ENCODE results near the gene ZNF462.
"Not testable (repeated sequence)": the region's sequence is repeated elsewhere in the genome, so short reads cannot be mapped to it uniquely, and the experiment has no call there.

ZNF462 gene

GRCh38 chr9:106887066-106887465 is 24.1 kb downstream of the ZNF462 start:
- DNase-seq = no peak

- no peak for DNase-seq
Measured at GRCh38 chr9:106889061-106889590, 26.2 kb downstream of the ZNF462 start.

- DNase-seq = no peak
Measured at GRCh38 chr9:106890608-106891007, 27.6 kb downstream of the ZNF462 start.

DNA sequence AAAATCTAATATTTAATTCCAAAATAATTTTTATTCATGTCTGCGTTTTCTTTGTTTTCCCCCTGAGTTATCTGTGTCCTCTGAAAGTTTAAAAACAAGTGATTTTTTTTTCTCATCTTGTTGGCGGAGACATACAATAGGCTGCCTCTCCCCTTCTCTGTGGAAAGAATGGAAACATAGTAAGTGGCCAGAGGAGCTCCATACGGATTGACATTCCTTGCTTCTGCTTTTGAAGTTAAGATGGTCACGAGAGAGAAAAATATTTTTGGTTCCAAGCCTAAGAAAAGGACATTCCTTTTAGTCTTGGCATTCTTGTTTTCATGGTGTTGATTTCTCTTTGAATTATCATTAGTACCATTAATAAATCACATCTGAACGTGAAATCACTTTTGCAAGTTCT is 28.3 kb downstream of the ZNF462 start:
- DNase-seq = no peak

GRCh38 chr9:106892632-106893031 is 29.7 kb downstream of the ZNF462 start:
- no peak for DNase-seq

DNA sequence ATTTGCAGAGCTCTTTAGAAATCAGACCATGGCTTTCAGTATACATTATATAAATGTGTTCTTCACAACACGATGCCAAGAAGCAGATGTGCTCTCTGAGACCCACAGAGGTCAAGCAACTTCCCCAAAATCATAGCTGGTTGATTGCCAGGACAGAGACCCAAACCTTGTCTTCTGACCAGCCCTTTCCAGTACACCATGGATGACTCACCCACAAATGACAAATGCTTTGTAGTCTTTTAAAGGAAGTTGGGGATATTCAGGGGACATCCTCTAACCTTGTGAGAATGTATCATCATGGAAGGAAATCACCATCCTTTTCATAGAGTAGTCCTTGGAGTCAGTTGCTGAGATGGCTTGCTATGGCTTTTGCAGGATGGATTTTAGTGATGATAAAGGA is 30.1 kb downstream of the ZNF462 start:
- no peak for DNase-seq

DNA sequence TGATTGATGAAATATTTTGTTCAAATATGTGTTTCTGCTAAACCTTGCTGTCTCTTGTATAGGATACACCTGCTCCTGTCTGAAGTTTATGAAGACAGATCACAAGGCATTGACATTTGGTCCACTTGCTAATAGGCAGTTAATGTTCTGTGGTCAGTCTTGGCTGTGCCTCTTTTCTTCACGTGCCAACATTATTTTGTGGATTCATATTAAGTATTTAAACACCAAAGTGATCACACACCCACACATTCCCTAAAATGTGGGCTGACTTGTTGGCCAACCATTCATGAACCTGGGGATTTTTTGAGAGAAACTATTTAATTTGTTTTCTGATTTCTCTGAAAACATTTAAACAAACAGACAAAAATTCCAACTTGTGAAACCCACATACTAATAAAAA is 33.7 kb downstream of the ZNF462 start:
- no peak for DNase-seq

- DNase-seq = no peak
Measured at GRCh38 chr9:106897236-106897635, 34.3 kb downstream of the ZNF462 start.

GRCh38 chr9:106897751-106898150 is 34.8 kb downstream of the ZNF462 start:
- no peak for DNase-seq

- not testable (repeated sequence) for DNase-seq
Measured at GRCh38 chr9:106900523-106900922, 37.6 kb downstream of the ZNF462 start.

GRCh38 chr9:106906129-106906528 is 43.2 kb downstream of the ZNF462 start:
- DNase-seq = no peak

DNA sequence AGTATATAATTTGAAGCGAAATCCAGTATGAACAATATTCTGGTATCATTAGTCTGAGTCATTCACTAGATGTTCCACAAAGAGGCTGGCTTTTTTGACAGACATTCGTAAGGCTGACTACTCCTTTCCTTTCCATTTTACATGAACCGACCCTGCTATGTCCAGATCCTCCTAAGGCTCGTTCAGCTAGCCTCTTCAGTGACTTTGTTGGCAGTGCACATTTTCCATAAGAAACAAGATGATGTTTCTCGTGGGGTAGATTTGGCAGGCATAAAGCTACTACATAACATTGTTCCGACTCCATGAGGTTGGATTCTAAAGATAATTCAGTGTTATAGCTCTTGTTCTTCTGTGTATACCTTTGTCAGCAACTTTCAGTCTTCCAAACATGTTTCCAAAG is 49.0 kb downstream of the ZNF462 start:
- DNase-seq = no peak

- no peak for DNase-seq
Measured at GRCh38 chr9:106913276-106913675, 50.3 kb downstream of the ZNF462 start.

- DNase-seq = no peak
Measured at GRCh38 chr9:106915851-106916250, 52.9 kb downstream of the ZNF462 start.

DNA sequence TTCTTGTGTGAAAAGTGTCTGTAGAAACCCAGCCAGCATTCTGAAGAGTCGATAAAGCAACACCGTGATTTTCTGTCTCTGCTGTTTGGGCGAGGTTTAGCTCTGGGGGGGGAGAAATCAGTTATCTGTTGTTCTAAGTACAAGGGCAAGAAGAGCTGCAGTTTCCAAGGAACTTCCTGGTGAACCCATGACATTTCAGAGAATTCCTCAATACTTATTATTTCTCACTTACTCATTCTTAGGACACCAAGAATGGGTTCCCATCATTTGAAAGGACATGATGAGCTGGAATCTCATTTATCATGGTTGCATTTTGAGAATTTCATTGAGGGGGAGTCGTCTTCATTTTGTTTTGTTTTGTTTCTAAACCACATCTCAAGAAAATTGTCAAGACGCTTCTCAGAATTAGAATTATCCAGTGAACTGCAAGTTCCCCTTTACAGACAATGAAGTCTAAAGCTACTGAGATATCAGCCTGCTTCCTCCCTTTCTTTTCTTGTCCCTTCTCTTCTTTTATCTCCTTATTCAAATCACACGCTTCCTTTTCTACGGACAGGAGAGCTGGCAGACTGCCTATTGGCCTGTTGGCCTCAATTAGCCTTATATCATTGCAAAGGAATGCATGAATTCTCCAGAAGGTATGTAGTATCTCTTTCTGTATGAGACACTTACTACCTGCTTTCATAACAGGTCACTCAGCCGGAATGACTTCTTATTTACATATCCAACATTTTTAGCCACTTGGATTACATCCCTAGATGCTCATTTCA is 53.7 kb downstream of the ZNF462 start:
- no peak for DNase-seq

GRCh38 chr9:106918825-106919509 is 56.0 kb downstream of the ZNF462 start:
- no peak for DNase-seq

DNA sequence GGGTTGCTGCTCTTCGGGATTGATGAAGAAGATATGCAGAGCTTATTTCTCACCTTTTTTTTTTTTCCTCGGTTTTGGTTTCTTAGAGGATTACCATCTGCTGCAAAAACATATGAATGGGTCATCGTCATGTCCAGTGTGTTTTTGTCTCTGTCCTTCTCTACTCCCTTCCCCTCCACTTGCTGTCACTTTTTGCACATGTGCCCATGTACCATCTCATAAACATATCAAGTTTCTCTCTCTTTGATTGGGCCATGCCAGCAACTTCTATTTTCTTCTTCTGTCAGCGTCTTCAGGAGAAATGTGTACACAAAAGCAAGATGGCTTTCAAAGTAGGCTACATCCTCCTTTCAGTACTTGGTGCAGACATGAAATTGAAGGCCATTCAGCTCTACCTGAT is 57.1 kb downstream of the ZNF462 start:
- DNase-seq = no peak

- peak; percentile 15 to 30 for DNase-seq
Measured at GRCh38 chr9:106920701-106921283, 57.8 kb downstream of the ZNF462 start.

DNA sequence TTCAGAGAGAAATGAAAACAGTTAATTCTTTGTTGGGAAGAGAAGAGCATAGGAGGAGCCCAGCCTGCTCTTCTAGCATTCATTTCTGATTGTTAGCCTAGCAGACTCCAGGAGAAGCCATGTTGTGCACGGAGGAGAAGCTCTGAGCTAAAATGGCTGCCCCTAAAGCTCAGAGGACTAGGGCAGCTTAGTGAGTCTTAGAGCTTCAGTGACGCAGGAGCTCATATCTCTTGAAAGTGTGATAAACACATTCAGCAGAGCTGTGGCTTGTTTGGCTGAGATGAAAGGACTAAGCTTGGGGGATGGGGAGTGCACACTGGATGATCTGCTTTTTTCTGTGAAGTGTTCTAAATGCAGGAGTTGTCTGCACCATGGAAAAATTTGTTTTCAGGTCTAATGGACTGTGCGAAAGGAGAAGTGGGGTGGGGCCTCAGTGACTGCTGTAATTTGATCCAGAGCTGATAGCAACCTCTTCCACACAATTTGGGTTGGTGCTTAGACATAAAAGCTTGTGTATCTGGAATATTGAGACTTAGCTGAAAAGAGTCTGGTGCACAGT is 58.5 kb downstream of the ZNF462 start:
- peak; percentile 73 to 80 for DNase-seq

DNA sequence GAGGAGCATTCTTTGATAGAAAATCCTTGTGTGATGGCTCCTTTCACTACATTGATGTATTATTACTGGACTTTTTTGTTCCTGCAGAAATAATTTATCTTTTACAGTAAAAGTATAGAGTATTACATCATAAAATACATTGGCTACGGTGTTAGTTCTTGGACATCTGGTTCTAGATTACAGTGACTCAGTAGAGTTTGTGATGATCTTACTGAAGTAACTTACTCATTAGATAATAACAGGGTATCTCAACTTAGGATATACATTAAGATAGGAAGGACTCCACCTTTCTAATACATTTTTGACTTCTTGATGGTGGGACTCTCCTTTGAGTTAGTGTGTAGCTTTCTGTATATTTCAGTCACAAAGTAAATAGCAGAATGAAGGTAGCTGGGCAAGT is 59.1 kb downstream of the ZNF462 start:
- no peak for DNase-seq

- no peak for DNase-seq
Measured at GRCh38 chr9:106925392-106925791, 62.4 kb downstream of the ZNF462 start.

GRCh38 chr9:106927916-106928315 is 65.0 kb downstream of the ZNF462 start:
- no peak for DNase-seq

- no peak for DNase-seq
Measured at GRCh38 chr9:106928350-106928749, 65.4 kb downstream of the ZNF462 start.
